Stimulated activated CD4-positive, alpha-beta T cell treated with anti-CD3 and anti-CD28 coated beads, Interleukin-12 subunit alpha, Interleukin-12 subunit beta, amount 100 ng/mL, for 4 hours (primary cell): ENCODE data around the gene TARDBP.
"Not testable (repeated sequence)": the region's sequence is repeated elsewhere in the genome, so short reads cannot be mapped to it uniquely, and the experiment has no call there.

Experiments
- DNase-seq: peaks from one replicate; pipeline ENCODE4 v3.0.0-alpha.2; 2020

TARDBP gene

DNA sequence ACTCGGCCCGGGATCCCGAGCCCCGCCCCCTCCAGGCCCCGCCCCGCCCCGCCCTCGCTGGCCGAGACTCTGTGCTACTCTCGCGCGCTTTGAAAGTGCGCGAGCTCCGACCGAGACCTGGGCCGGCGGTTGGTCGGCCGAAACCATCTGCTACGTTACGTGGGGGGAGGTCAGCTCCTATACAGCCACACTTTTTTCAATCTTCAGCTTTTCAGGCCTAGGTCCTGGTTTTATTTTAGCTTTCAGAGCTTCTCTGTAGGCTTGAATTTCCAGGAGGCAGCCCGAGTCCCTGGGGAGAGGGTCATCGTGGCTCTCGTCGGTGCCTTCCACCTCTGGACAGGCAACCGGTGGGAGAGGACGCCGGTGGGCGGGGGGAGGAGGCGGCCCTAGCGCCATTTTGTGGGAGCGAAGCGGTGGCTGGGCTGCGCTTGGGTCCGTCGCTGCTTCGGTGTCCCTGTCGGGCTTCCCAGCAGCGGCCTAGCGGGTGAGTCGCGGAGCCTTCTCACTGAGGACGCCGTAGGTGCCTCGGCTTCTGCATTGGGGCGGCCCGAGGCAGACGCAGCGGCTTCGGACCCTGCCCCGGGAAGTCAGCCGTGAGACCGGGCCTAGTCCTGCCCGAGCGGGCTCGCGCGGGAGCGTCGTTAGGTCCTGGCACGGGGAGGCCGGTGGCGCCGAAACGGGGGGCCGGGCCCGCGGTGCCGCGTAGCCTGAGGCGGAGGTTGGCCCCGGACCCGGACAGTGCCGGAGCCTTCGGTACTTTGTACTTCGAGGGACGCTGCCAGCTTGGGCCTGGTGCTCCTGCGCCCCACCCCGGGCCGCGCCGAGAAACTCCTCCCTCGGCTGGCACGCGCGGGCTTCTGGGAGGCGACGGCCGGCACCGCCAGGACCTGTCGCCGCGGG is at the start of gene TARDBP:
Gene TARDBP (plus strand): TSS at position 395 of the 900 bp plus-strand sequence. CDS start 1,074 bp downstream, outside the sequence.
- peak; percentile 87 for DNase-seq

GRCh38 chr1:10965546-10966226 is 46.8 kb upstream of the TARDBP start:
- no peak for DNase-seq

DNA sequence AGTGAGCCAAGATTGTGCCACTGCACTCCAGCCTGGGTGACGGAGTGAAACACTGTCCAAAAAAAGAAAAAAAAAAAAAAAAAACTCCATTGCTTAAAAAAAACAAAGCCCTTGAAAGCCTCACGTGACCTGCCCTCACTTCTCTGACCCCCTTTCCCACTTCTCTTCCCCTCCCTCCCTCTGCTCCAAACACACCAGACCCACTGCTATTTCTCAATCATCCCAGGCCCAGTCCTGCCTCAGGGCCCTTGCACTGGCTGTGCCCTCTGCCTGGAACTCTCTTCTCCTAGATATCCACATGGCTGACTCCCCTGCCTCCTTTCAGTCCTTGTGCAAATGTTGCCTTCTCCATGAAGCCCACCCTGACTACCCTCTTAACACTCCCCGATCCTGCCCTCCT is 45.4 kb upstream of the TARDBP start:
- no peak for DNase-seq

DNA sequence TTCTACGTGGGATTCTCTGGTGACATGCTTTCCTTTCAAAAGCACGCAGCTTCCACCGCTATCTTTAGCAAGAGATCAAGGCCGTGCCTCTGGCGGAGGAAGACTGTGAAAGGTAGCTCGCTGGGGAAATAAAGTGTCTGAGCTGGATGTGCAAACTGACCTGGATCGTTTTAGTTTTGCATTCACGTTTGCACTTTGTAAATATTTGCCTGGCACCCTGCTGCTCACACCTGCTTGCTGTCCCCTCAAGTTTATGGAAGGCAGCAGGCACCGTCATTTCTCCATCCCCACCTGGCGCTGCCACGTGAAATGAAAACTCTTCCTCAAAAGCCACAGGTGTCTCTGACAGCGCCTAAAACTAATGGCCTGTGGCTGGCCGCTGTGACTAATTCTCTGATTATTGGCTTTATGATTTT is 44.0 kb upstream of the TARDBP start:
- DNase-seq = no peak

DNA sequence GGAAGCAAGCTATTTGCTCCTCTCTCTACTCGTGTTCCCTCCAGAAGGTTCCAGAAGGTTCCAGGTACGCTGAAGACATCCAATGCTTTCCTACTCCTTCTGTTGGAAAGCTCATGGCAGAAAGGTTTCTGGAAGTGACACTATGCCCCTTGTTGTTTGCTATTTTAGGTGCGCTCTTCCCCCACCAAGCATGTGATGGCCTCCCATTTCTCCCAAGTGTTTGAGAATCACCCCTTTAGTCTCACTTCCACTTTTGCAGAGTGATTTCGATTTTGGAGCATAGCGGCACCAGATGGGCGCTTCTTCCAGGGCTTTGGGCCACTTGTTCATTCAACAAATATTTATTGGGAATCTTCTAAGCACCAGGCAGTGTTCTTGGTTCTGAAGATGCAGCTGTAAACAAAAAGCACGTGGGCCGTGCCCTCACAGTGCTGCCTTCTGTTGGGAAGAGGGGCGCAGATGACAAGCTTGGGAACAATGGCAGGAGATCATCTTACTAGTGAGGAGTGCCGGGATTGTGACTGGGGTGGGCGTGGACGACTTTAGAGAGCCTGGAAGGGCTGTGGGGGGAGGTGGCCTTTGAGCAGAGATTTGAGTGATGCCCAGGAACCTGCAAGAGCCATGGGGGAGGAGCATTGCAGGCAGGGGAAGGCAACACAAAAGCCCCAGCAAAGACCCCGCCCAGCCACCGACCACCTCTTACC is 43.0 kb upstream of the TARDBP start:
- no peak for DNase-seq

GRCh38 chr1:10969971-10970332 is 42.5 kb upstream of the TARDBP start:
- DNase-seq = no peak

- DNase-seq = no peak
Observed at GRCh38 chr1:10973552-10973951, 38.9 kb upstream of the TARDBP start.

GRCh38 chr1:10973956-10974881 is 38.2 kb upstream of the TARDBP start:
- no peak for DNase-seq

DNA sequence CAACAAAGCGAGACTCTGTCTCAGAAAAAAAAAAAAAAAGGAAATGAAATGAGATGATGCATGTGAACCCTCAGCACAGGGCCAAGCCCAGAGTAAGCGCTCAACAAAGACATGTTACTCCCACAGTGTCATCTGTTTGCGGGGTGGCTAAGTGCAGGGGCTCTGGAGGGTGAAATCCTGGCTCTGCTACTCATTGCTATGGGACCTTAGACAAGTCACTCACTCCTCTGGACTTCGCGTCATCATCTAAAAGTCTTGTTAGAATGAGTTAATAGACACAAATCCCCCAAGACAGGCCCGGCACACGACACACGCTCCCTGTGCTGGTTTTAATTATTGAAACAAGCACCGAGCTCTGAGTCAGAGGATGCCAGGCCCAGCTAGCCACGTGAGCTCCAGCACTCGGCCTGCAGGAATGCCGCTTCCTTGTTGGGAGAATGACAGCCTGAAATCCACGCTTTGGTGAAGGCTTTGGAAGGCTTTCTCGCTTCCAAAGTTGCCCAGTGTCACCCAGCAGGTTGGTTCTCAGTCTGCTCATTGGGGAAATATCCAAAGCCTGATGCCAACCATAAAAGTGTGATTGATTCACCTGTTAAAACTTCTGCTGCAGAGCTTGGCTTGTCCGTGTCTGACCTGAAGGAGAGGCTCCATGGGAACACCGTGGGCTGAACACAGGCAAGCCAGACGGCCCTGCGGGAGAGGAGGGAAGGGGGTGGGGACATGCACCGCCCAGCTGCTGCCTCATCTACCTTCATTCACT is 36.7 kb upstream of the TARDBP start:
- no peak for DNase-seq

GRCh38 chr1:10978719-10979118 is 33.7 kb upstream of the TARDBP start:
- DNase-seq = no peak

DNA sequence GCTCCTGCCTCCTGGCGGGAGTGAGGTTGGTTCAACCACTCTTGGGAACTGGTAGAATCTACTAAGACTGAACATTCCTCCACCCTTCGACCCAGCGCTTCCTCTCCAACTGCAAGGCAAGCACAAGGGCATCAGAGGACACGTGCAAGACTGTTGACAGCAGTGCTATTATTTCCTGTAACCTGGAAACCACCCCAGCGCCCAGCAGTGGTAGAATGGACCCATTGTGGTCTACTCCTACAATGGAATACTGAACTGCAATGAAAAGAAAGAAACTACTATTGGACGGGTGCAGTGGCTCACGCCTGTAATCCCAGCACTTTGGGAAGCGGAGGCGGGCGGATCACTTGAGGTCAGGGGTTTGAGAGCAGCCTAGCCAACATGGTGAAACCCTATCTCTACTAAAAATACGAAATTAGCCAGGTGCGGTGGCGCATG is 33.0 kb upstream of the TARDBP start:
- no peak for DNase-seq

DNA sequence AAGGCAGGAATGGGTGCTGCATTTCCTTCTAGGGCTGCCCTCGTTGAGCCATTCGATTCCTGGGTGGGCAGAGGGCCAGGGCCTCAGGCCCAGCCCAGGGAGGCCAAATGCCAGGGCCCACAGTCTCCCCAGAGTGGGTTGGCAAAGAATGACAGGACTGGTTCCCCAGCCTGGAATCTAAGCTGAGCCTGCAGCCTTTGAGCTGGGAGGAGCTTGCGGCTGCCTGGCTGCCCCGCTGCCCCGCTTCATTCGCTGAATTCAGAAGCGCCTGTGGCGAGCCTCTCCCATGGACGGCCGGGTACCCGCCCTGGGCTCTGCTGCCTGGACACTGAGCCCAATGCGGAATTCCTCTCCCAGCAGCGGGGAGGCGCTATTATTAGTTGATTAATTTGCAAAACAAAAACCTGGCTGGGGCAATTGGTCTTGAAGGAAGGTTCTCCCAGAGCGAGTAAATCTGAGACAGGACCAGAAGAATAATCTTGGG is 32.3 kb upstream of the TARDBP start:
- no peak for DNase-seq

- DNase-seq = no peak
Observed at GRCh38 chr1:10980841-10981727, 31.4 kb upstream of the TARDBP start.

- DNase-seq = no peak
Observed at GRCh38 chr1:10986525-10986890, 25.9 kb upstream of the TARDBP start.

GRCh38 chr1:10987840-10988417 is 24.5 kb upstream of the TARDBP start:
- no peak for DNase-seq

DNA sequence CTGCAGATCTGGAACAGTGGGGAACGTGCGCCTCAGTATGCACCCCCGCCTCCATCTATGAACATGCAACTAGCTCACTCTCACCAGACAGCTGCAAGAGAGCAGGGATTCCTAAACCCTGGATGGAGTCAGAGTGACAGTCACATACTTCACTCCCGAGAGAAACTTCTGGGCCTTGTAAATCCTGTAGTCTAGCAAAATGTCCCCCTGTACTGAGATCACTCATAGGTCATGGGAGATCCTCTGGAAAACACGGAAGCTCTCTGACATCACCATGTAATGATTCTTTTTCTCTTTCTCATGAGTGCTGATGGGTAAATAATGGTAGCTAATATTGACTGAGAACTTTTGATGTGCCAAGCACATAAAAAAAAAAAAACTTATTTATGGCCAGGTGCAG is 23.4 kb upstream of the TARDBP start:
- no peak for DNase-seq

- DNase-seq = not testable (repeated sequence)
Observed at GRCh38 chr1:10989920-10990516, 22.4 kb upstream of the TARDBP start.

GRCh38 chr1:10990828-10991227 is 21.6 kb upstream of the TARDBP start:
- no peak for DNase-seq

GRCh38 chr1:10992004-10992403 is 20.4 kb upstream of the TARDBP start:
- not testable (repeated sequence) for DNase-seq

DNA sequence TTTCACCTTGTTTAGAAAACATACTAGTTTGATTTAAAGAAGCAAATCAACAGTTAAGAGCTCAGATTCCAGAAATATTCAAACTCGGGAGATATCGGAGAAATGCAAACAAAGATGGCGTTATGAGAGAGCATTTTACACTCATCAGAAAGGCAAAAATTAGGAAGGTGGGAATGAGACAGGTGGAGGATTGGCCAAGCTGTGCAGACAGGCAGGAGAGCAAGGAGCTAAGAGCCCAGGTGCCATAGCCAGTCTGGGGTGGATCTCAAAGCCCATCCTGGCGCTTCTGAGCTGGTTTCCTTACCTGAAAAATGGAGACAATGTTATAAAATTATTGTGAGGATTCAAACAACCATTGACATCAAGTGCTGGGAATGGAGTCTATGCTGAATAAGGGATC is 19.6 kb upstream of the TARDBP start:
- no peak for DNase-seq
